Glomerular endothelial cell (primary cell): ENCODE results near the gene TSSK6. TPM values are rescaled to one million over a fixed set of nuclear protein-coding genes. Genes with fewer than 3 reads are reported as not detected.

ENCODE experiments used
- DNase-seq: peaks from one replicate; pipeline ENCODE4 v3.0.0-alpha.2; 2011; ENCODE audit warnings: low read depth, low spot score; ENCODE audit errors: extremely low read depth
- total RNA-seq: library from RNA; depleted of rRNA; stranded (reverse); fragments of >200 nt; gene quantifications from 2 replicates; pipeline ENCODE4 v1.2.3, GENCODE V29; 2015

The TSSK6 gene
- total RNA-seq, 1 donor from 2014 or later = 1.7 TPM

GRCh38 chr19:19545707-19546106, 30.4 kb upstream of the TSSK6 start:
- no peak for DNase-seq

- no peak for DNase-seq
These were observed 29.7 kb upstream of the TSSK6 start for GRCh38 chr19:19544954-19545591.

GRCh38 chr19:19544257-19544953, 29.1 kb upstream of the TSSK6 start:
- DNase-seq = no peak

- no peak for DNase-seq
These were observed 28.3 kb upstream of the TSSK6 start for GRCh38 chr19:19543640-19544039.

GRCh38 chr19:19543101-19543500, 27.8 kb upstream of the TSSK6 start:
- DNase-seq = no peak

GRCh38 chr19:19542507-19542906, 27.2 kb upstream of the TSSK6 start:
- no peak for DNase-seq

- DNase-seq = no peak
These were observed 26.3 kb upstream of the TSSK6 start for GRCh38 chr19:19541616-19542015.

GRCh38 chr19:19540715-19541515, 25.6 kb upstream of the TSSK6 start:
- DNase-seq = no peak

GRCh38 chr19:19540064-19540714, 24.8 kb upstream of the TSSK6 start:
- no peak for DNase-seq

- DNase-seq = no peak
These were observed 24.3 kb upstream of the TSSK6 start for GRCh38 chr19:19539698-19540063.

- no peak for DNase-seq
These were observed 23.4 kb upstream of the TSSK6 start for GRCh38 chr19:19538785-19539166.

- no peak for DNase-seq
These were observed 22.9 kb upstream of the TSSK6 start, which contains the start of gene CILP2 for GRCh38 chr19:19538061-19538784. Gene CILP2 (plus strand): TSS chr19:19538265. CDS start chr19:19538350, 85 bp downstream.

GRCh38 chr19:19537075-19538048, 22.0 kb upstream of the TSSK6 start:
- no peak for DNase-seq

- DNase-seq = no peak
These were observed 20.2 kb upstream of the TSSK6 start for GRCh38 chr19:19535311-19536191.

- DNase-seq = no peak
These were observed 19.4 kb upstream of the TSSK6 start for GRCh38 chr19:19534556-19535265.

- DNase-seq = no peak
These were observed 18.5 kb upstream of the TSSK6 start for GRCh38 chr19:19533841-19534240.

- DNase-seq = no peak
These were observed 17.7 kb upstream of the TSSK6 start for GRCh38 chr19:19532806-19533701.
